Retinal pigment epithelial cell (primary cell): ENCODE results near the gene HNRNPA2B1.

Experiments used
- DNase-seq: peaks from one replicate; pipeline ENCODE4 v3.0.0-alpha.2; 2010; ENCODE audit warnings: low read depth
- H3K4me3 ChIP-seq: 2 replicates; pipeline ENCODE4 v1.5.1; 2011; ENCODE audit warnings: mild to moderate bottlenecking, low read length, control low read depth, moderate library complexity
- TF ChIP-seq, protein P1 (sequence below): conservative IDR thresholded peaks from 2 replicates; pipeline ENCODE4 v1.5.1; 2011; ENCODE audit warnings: low read depth, low read length, control low read depth, inconsistent platforms

Gene HNRNPA2B1

DNA sequence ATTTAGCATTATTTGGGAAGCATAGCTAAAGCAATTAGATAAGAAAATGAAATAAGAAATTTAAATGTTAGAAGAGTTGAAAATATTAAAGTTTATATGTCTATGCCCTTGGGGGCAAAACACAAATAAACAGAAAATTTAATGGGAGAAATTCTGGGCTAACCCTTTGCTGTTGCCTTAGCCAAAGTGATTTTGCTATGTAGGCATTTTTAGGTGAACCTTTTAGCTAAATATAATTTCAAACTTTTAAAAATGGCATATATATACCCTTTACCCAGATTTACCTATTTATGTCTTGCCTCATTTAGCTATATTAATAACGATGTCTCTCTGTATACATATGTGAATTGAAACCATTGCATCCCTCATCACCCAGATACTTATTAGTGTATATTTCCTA is 28.5 kb downstream of the HNRNPA2B1 start:
- DNase-seq: no peak
- H3K4me3 ChIP-seq: no peak overlapping the region
- TF ChIP-seq, protein P1, sequence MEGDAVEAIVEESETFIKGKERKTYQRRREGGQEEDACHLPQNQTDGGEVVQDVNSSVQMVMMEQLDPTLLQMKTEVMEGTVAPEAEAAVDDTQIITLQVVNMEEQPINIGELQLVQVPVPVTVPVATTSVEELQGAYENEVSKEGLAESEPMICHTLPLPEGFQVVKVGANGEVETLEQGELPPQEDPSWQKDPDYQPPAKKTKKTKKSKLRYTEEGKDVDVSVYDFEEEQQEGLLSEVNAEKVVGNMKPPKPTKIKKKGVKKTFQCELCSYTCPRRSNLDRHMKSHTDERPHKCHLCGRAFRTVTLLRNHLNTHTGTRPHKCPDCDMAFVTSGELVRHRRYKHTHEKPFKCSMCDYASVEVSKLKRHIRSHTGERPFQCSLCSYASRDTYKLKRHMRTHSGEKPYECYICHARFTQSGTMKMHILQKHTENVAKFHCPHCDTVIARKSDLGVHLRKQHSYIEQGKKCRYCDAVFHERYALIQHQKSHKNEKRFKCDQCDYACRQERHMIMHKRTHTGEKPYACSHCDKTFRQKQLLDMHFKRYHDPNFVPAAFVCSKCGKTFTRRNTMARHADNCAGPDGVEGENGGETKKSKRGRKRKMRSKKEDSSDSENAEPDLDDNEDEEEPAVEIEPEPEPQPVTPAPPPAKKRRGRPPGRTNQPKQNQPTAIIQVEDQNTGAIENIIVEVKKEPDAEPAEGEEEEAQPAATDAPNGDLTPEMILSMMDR: no peak

DNA sequence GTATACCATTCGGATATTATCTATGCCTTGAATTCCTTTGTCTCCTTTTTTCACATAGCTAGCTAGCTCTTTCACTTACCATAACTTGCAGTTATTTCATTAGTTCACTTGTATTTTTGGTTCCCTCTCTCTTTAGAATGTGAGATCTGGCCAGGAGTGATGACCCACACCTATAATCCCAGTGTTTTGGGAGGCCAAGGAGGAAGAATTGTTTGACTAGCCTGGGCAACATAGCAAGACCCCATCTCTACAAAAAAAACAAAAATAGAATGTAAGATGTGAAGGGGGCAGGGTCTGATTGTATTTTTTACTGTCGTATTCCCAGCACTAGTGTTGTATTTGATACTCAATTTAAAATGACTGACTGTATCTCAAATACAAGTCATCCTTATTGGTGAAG is 28.9 kb downstream of the HNRNPA2B1 start:
- TF ChIP-seq, protein P1: no peak
- no peak overlapping the region for H3K4me3 ChIP-seq
- DNase-seq: no peak

DNA sequence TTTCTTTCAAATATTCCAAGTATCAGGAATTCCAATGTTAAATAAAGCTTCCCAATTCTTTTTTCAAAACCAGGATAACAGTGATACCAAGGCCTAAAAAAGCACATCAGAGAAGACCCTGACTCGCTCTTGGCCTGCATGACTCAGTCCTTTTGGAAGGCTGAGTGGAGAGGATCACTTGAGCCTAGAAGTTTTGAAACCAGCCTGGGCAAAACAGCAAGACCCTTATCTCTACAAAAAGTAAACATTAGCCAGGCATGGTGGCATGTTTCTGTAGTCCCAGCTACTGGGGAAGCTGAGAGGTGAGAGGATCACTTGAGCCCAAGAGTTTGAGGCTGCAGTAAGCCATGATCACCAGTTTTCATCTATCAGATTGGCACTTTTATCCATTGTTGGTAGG is 29.9 kb downstream of the HNRNPA2B1 start:
- DNase-seq: no peak
- H3K4me3 ChIP-seq: no peak overlapping the region
- TF ChIP-seq, protein P1: no peak

DNA sequence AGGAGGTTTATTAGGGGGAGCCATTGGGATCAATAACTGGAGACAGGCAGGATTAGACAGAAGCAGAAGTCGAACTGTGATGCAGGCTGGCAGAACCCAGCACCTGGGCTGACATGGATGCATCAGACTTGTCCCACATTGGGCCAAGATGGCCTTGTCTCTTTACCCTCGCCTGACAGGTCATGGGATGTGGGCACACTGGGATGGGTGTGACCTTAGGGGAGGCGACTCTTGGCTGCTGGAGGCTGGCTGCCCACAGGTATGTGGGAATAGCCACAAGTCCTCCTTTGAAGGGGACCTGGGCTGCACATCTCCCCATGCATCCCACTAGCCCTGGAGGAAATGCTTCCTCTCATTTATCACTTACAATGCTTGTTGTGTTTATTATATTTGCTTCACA is 31.3 kb downstream of the HNRNPA2B1 start:
- no peak overlapping the region for H3K4me3 ChIP-seq
- DNase-seq: no peak
- TF ChIP-seq, protein P1: no peak

DNA sequence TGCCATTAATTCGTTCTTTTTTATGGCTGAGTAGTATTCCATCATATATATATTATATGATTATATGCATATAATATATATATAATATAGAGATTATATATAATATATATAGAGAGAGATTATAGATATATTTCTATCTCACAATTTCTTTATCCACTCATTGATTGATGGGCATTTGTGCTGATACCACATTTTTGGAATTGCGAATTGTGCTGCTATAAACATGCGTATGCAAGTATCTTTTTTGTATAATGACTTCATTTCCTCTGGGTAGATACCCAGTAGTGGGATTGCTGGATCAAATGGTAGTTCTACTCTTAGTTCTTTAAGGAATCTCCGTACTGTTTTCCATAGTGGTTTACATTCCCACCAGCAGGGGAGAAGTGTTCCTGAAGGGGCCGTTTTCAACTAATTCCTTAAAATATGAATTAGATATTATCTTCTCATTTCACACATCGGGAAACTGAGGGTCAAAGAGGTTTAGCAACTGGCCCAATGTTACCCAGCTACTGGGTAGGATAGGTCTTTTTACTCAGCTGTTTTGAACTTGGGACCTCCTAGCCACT is 32.0 kb downstream of the HNRNPA2B1 start:
- H3K4me3 ChIP-seq: no peak overlapping the region
- TF ChIP-seq, protein P1: peak; percentile 8
- no peak for DNase-seq

DNA sequence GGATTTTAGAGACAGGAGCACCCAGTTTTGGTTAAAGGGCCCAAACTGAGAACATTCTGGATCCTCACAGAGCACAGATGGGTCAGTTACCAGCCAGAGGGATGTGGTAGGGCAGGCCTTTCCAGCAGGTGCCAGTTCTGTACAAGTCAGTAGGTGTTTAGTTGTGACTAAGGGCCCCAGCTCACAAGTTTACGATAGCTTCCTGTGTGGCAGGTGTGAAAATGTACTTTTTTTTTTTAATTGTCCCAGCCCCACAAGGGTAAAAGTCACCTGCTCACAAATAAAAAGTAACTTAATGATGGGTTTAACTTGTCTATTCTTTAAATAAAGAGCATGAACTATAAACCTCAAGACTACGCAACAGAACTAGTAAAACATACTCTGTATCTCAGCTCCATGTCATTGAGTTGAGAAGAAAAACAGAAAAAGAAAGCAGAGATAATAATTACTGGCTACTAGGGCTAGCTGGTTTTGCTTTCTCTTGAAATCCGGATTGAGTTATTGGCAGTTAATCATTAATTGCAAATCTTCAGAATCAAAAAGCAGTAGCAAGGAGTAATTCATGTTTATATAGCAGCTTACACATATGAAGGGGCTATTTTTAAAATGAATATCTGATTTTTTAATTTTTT is 33.1 kb downstream of the HNRNPA2B1 start:
- DNase-seq: no peak
- TF ChIP-seq, protein P1: no peak
- no peak overlapping the region for H3K4me3 ChIP-seq

DNA sequence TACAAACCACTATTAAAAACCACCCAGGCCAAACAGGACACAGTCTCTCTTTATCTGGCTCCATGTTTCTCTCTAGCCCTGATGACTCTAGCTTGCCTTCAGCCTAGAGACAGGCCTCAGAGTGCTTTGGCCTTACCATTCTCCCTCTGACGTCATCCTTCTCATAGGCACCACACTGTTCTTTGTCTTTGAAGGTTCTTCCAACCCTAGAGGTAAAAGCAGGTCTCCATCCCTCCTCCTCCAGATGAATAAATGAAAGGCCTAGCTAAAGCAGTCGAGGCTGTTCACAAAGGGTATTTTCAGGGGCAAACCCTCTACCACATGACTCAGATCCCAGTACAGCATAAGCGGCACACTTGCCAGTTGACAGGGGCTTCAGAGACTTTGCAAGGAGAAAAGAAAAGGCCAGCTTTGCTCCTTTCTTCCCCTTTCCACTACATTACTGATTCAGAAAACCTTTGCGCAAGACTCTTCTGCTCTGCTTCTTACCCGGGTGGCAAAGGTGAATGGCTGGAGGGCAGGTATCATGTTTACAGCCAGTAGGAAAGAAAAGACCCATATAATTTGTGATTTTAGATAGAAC is 33.8 kb downstream of the HNRNPA2B1 start:
- TF ChIP-seq, protein P1: no peak
- no peak overlapping the region for H3K4me3 ChIP-seq
- DNase-seq: no peak
